HG03060 (cell line): ENCODE results near the gene GRIP1.

Experiments used
- ATAC-seq: cut with Tn5 transposase; IDR thresholded peaks from one replicate; pipeline ENCODE4 v1.9.1; 2021; ENCODE audit warnings: low read depth, moderate number of reproducible peaks; ENCODE audit not compliant: unreplicated experiment

The GRIP1 gene

GRCh38 chr12:66398931-66399910 lies 279.7 kb downstream of the GRIP1 start:
- ATAC-seq: no peak

GRCh38 chr12:66397574-66398290 lies 281.1 kb downstream of the GRIP1 start:
- no peak for ATAC-seq

GRCh38 chr12:66393890-66394289 lies 285.0 kb downstream of the GRIP1 start:
- ATAC-seq: no peak

GRCh38 chr12:66392266-66392915 lies 286.5 kb downstream of the GRIP1 start:
- ATAC-seq: no peak

- ATAC-seq: no peak
Observed at GRCh38 chr12:66388517-66388916, 290.4 kb downstream of the GRIP1 start.

GRCh38 chr12:66387117-66387516 lies 291.8 kb downstream of the GRIP1 start:
- ATAC-seq: no peak

- no peak for ATAC-seq
Observed at GRCh38 chr12:66380769-66381535, 297.9 kb downstream of the GRIP1 start.

GRCh38 chr12:66379616-66380015 lies 299.3 kb downstream of the GRIP1 start:
- no peak for ATAC-seq

GRCh38 chr12:66375560-66375959 lies 303.3 kb downstream of the GRIP1 start:
- no peak for ATAC-seq

GRCh38 chr12:66371982-66372381 lies 306.9 kb downstream of the GRIP1 start:
- no peak for ATAC-seq

- ATAC-seq: no peak
Observed at GRCh38 chr12:66367015-66367667, 311.7 kb downstream of the GRIP1 start.

GRCh38 chr12:66365718-66366490 lies 313.0 kb downstream of the GRIP1 start:
- no peak for ATAC-seq

- ATAC-seq: no peak
Observed at GRCh38 chr12:66361703-66362102, 317.2 kb downstream of the GRIP1 start.

- ATAC-seq: no peak
Observed at GRCh38 chr12:66359300-66359699, 319.6 kb downstream of the GRIP1 start.

GRCh38 chr12:66354291-66354690 lies 324.6 kb downstream of the GRIP1 start:
- ATAC-seq: no peak

- ATAC-seq: no peak
Observed at GRCh38 chr12:66352899-66353298, 326.0 kb downstream of the GRIP1 start.

- ATAC-seq: no peak
Observed at GRCh38 chr12:66352197-66352596, 326.7 kb downstream of the GRIP1 start.

- ATAC-seq: no peak
Observed at GRCh38 chr12:66351301-66351700, 327.6 kb downstream of the GRIP1 start.

- ATAC-seq: no peak
Observed at GRCh38 chr12:66345956-66346355, 332.9 kb downstream of the GRIP1 start.
